Tibial nerve (tissue), 4 donors: Measurements from ENCODE around the gene CACNA1B.

ENCODE experiments used
- EP300 ChIP-seq, 2 donors: sonication (generic); formaldehyde crosslinking; IDR thresholded peaks; one replicate each; pipeline ENCODE4 v1.6.1; 2017; ENCODE audit warnings: antibody characterized with exemption in 2 of 2, mild to moderate bottlenecking in 1 of 2
- TF ChIP-seq, protein P1 (sequence below), 5 experiments: fragments of 200-600 bp in 3 of 5; fragments of 450-650 bp in 2 of 5; sonication (generic) in 3 of 5; IDR thresholded peaks; one replicate each; pipeline ENCODE4 v1.5.1; 2016 to 2019; ENCODE audit warnings: antibody characterized with exemption in 5 of 5, mild to moderate bottlenecking in 3 of 5, moderate library complexity in 2 of 5

DNA sequence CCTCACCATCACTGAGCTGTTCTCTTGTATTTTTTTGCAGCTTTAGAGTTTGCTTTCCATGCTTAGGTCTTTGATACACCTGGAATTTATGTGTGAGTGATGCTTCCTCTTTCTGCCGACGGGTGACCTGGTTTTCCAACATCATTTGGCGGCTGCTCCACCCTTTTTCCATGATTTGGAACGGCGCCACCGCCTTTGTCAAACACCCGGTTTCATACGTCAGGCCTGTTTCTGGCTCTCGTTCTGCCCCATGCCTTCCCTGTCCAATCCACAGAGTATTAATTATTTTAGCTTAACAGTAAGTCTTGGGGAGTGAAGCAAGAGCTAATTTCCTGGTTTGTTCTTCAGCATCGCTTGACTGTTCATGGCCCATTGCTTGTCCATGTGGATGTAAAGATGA is 30.2 kb downstream of the CACNA1B start:
- TF ChIP-seq, protein P1, sequence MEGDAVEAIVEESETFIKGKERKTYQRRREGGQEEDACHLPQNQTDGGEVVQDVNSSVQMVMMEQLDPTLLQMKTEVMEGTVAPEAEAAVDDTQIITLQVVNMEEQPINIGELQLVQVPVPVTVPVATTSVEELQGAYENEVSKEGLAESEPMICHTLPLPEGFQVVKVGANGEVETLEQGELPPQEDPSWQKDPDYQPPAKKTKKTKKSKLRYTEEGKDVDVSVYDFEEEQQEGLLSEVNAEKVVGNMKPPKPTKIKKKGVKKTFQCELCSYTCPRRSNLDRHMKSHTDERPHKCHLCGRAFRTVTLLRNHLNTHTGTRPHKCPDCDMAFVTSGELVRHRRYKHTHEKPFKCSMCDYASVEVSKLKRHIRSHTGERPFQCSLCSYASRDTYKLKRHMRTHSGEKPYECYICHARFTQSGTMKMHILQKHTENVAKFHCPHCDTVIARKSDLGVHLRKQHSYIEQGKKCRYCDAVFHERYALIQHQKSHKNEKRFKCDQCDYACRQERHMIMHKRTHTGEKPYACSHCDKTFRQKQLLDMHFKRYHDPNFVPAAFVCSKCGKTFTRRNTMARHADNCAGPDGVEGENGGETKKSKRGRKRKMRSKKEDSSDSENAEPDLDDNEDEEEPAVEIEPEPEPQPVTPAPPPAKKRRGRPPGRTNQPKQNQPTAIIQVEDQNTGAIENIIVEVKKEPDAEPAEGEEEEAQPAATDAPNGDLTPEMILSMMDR (IDR thresholded peaks at IDR 0.05): no peak
- no peak for TF ChIP-seq EP300 (IDR thresholded peaks at IDR 0.05)
